ENCODE measurements around the gene NIPSNAP2. TPM values are rescaled to one million over a fixed set of nuclear protein-coding genes. Genes with fewer than 3 reads are reported as not detected.
A peak's percentile ranks its signal among the peaks of the same experiment; 100 is the strongest.

Gene NIPSNAP2
- 91.8 and 93.7 TPM in 2 replicates for total RNA-seq (2021)
- Bru-seq, nascent RNA, result percentile 87 among the genes with signal in this experiment
- percentile 88 among the genes with signal in this experiment for BruChase-seq, experiment 1, labeled RNA remaining after a 2-hour chase
- percentile 89 among the genes with signal in this experiment for BruChase-seq, experiment 2, labeled RNA remaining after a 6-hour chase
- long read RNA-seq, full-length matches to known transcripts, result 445 of 474 reads
- long read RNA-seq, partial matches to known transcripts, result 10 of 474 reads
- long read RNA-seq, other reads (novel, unspliced or antisense), result 19 of 474 reads

GRCh38 chr7:55964261-55965099 is at the start of gene NIPSNAP2:
Gene NIPSNAP2 (plus strand): TSS chr7:55964585. CDS start chr7:55964610, 25 bp downstream.
- POLR2A ChIA-PET (ENCODE audit: low non-redundant PET), result interaction anchor here (0.6 kb wide), 1 partner anchor 260 kb away, joined by 3 read pairs; no protein-coding TSS in a partner anchor
- H3K27me3 ChIP-seq (replicated peaks; ENCODE audit: insufficient read depth, low read depth, low read length, poor library complexity), result no peaks in the 10 kb centered on the region
- no TSS peak for BruUV-seq (replicated peaks)
- DNase-seq (ENCODE audit: low spot score), result peak; percentile 81
- CTCF ChIA-PET, result interaction anchor here (1.0 kb wide), 1 partner anchor 9 kb away, joined by 3 read pairs; no protein-coding TSS in a partner anchor
- no peaks in the 10 kb centered on the region for H3K9me3 ChIP-seq (ENCODE audit: low read depth, low read length, poor library complexity, severe bottlenecking)
- H3K4me3 ChIP-seq (ENCODE audit: low read depth, low read length, poor library complexity, severe bottlenecking), result peak within 1 kb of the TSS; percentile 96
- intact Hi-C loops (cut with micrococcal nuclease; ENCODE audit: unreplicated experiment), result loop anchor here (2.0 kb wide), 1 partner anchor 324 kb away; no protein-coding TSS in a partner anchor
- peaks cover 16% of the 10 kb centered on the region for H3K36me3 ChIP-seq (ENCODE audit: insufficient read depth, low read length, poor library complexity, severe bottlenecking)
- TF ChIP-seq EZH2 (IDR thresholded peaks at IDR 0.05; ENCODE audit: borderline replicate concordance, low read depth, low read length, poor library complexity, severe bottlenecking) (no peak), CTCF (conservative IDR thresholded peaks at IDR 0.05; ENCODE audit: low read depth, low read length) (no peak; the same call in 1 of the 2 replicates)
- peak within 1 kb of the TSS; percentile 95 for H3K27ac ChIP-seq (ENCODE audit: low read depth, low read length, poor library complexity, severe bottlenecking)
- peaks cover 5% of the 10 kb centered on the region for H3K4me1 ChIP-seq (ENCODE audit: insufficient read depth, low read length, poor library complexity, severe bottlenecking)

- no peaks in the 10 kb centered on the region for H3K27me3 ChIP-seq (replicated peaks; ENCODE audit: insufficient read depth, low read depth, low read length, poor library complexity)
- no peak for TF ChIP-seq CTCF (conservative IDR thresholded peaks at IDR 0.05; ENCODE audit: low read depth, low read length)
- no peak for TF ChIP-seq EZH2 (IDR thresholded peaks at IDR 0.05; ENCODE audit: borderline replicate concordance, low read depth, low read length, poor library complexity, severe bottlenecking)
These were observed 46.6 kb upstream of the NIPSNAP2 start for GRCh38 chr7:55917771-55918170.

DNA sequence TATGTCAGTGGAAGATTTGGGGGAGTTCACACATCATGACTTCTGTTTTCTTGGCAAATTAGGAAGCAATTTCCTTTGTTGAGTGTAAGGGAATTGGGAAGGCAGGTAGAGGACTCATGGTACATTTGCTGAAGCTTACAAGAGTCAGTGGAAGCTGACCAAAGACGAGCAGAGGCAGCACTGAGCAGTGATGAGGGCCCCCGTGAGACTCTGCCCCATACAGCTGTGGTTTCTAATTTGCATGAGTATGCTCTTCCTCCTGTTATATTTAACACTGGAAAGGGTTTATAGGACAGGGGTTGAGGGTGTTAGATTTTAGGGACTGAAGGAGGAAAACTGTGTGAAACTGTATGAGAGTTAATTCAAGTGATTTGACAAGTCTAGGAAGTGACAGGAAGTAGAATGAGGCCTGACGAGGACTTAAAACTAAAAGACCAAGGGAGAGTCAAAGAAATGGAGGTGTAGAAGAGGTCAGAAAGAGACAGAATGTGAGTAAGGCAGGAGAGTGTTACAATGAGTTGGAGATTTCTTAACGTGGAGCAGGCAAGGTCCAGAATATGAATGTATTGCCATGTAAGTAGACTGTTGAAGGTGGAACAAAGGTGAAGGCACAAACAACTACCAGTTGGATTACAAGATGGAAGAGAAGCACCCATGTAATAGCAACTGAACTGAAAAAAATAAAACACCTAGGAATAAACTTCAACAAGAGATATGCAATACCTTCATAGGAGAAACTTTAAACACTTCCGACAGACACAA is 36.2 kb upstream of the NIPSNAP2 start:
- Histone ChIP-seq H3K36me3 (ENCODE audit: insufficient read depth, low read length, poor library complexity, severe bottlenecking) (no peaks in the 10 kb centered on the region), H3K27me3 (replicated peaks; ENCODE audit: insufficient read depth, low read depth, low read length, poor library complexity) (no peaks in the 10 kb centered on the region), H3K9me3 (ENCODE audit: low read depth, low read length, poor library complexity, severe bottlenecking) (no peaks in the 10 kb centered on the region), H3K27ac (ENCODE audit: low read depth, low read length, poor library complexity, severe bottlenecking) (no peak overlapping the region), H3K4me3 (ENCODE audit: low read depth, low read length, poor library complexity, severe bottlenecking) (no peak overlapping the region), H3K4me1 (ENCODE audit: insufficient read depth, low read length, poor library complexity, severe bottlenecking) (no peaks in the 10 kb centered on the region)
- TF ChIP-seq EZH2 (IDR thresholded peaks at IDR 0.05; ENCODE audit: borderline replicate concordance, low read depth, low read length, poor library complexity, severe bottlenecking) (no peak), CTCF (conservative IDR thresholded peaks at IDR 0.05; ENCODE audit: low read depth, low read length) (no peak)
- ChIA-PET CTCF (no interaction called here), POLR2A (ENCODE audit: low non-redundant PET) (no interaction called here)
- BruUV-seq (replicated peaks), result no TSS peak
- no peak for DNase-seq (ENCODE audit: low spot score)
- intact Hi-C loops (cut with micrococcal nuclease; ENCODE audit: unreplicated experiment), result no loop called here

More at GRCh38 chr7:55917771-55918170, 46.6 kb upstream of the NIPSNAP2 start:
- no peak for DNase-seq (ENCODE audit: low spot score)
- no peak overlapping the region for H3K4me3 ChIP-seq (ENCODE audit: low read depth, low read length, poor library complexity, severe bottlenecking)
- CTCF ChIA-PET, result no interaction called here
- intact Hi-C loops (cut with micrococcal nuclease; ENCODE audit: unreplicated experiment), result no loop called here
- no peaks in the 10 kb centered on the region for H3K4me1 ChIP-seq (ENCODE audit: insufficient read depth, low read length, poor library complexity, severe bottlenecking)
- H3K27ac ChIP-seq (ENCODE audit: low read depth, low read length, poor library complexity, severe bottlenecking), result no peak overlapping the region
- peaks cover 4% of the 10 kb centered on the region for H3K36me3 ChIP-seq (ENCODE audit: insufficient read depth, low read length, poor library complexity, severe bottlenecking)
- H3K9me3 ChIP-seq (ENCODE audit: low read depth, low read length, poor library complexity, severe bottlenecking), result no peaks in the 10 kb centered on the region
- BruUV-seq (replicated peaks), result no TSS peak
- POLR2A ChIA-PET (ENCODE audit: low non-redundant PET), result no interaction called here

All from A673 (cell line).